HEK293 (cell line): ENCODE results near the gene PPP4R2.

Experiments
- TF ChIP-seq, protein P1 (sequence below): fragments of 450-650 bp; formaldehyde crosslinking; IDR thresholded peaks from 2 replicates; pipeline ENCODE4 v1.5.1; 2016; ENCODE audit warnings: missing biosample characterization, missing genetic modification characterization
- TF ChIP-seq, protein P2 (sequence below): fragments of 450-650 bp; formaldehyde crosslinking; IDR thresholded peaks from 2 replicates; pipeline ENCODE4 v1.5.1; 2016; ENCODE audit warnings: missing biosample characterization, missing genetic modification characterization

DNA sequence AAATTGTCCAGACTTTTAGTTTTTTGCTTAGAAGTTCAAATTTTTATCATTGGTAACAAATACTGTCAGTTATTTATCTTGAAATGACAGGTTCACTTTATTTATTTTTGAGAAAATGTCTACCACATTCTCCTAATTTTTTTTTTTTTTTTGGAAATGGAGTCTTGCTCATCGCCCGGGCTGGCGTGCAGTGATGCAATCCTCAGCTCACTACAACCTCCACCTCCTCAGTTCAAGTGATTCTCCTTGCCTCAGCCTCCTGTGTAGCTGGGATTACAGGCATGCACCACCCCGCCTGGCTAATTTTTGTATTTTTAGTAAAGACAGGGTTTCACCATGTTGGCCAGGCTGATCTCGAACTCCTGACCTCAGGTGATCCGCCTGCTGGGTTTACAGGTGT is 48.8 kb downstream of the PPP4R2 start:
- TF ChIP-seq, protein P1, sequence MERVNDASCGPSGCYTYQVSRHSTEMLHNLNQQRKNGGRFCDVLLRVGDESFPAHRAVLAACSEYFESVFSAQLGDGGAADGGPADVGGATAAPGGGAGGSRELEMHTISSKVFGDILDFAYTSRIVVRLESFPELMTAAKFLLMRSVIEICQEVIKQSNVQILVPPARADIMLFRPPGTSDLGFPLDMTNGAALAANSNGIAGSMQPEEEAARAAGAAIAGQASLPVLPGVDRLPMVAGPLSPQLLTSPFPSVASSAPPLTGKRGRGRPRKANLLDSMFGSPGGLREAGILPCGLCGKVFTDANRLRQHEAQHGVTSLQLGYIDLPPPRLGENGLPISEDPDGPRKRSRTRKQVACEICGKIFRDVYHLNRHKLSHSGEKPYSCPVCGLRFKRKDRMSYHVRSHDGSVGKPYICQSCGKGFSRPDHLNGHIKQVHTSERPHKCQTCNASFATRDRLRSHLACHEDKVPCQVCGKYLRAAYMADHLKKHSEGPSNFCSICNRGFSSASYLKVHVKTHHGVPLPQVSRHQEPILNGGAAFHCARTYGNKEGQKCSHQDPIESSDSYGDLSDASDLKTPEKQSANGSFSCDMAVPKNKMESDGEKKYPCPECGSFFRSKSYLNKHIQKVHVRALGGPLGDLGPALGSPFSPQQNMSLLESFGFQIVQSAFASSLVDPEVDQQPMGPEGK (tag by site-specific recombination): no peak
- TF ChIP-seq, protein P2, sequence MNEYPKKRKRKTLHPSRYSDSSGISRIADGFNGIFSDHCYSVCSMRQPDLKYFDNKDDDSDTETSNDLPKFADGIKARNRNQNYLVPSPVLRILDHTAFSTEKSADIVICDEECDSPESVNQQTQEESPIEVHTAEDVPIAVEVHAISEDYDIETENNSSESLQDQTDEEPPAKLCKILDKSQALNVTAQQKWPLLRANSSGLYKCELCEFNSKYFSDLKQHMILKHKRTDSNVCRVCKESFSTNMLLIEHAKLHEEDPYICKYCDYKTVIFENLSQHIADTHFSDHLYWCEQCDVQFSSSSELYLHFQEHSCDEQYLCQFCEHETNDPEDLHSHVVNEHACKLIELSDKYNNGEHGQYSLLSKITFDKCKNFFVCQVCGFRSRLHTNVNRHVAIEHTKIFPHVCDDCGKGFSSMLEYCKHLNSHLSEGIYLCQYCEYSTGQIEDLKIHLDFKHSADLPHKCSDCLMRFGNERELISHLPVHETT: no peak
